ENCODE results near the gene KIF5C. TPM values are rescaled to one million over a fixed set of nuclear protein-coding genes. Genes with fewer than 3 reads are reported as not detected.

The KIF5C gene
- total and polyA plus RNA-seq, 2 of the 13 experiments (the other 11 are each of a cell fraction or from before 2014, with no cell fraction given) = 0.15 to 0.20 TPM

- TF ChIP-seq, protein P1, sequence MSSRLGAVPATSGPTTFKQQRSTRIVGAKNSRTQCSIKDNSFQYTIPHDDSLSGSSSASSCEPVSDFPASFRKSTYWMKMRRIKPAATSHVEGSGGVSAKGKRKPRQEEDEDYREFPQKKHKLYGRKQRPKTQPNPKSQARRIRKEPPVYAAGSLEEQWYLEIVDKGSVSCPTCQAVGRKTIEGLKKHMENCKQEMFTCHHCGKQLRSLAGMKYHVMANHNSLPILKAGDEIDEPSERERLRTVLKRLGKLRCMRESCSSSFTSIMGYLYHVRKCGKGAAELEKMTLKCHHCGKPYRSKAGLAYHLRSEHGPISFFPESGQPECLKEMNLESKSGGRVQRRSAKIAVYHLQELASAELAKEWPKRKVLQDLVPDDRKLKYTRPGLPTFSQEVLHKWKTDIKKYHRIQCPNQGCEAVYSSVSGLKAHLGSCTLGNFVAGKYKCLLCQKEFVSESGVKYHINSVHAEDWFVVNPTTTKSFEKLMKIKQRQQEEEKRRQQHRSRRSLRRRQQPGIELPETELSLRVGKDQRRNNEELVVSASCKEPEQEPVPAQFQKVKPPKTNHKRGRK (CRISPR knock-in tag; IDR thresholded peaks at IDR 0.05) = no peak
- TF ChIP-seq GFI1 (CRISPR knock-in tag; IDR thresholded peaks at IDR 0.05; ENCODE audit: borderline replicate concordance) (no peak), ZNF547 (CRISPR knock-in tag; IDR thresholded peaks at IDR 0.05) (no peak), ZNF761 (CRISPR knock-in tag; conservative IDR thresholded peaks at IDR 0.05) (no peak), NR2C2 (CRISPR knock-in tag; IDR thresholded peaks at IDR 0.05; ENCODE audit: borderline replicate concordance) (no peak), ZNF10 (CRISPR knock-in tag; IDR thresholded peaks at IDR 0.05; ENCODE audit: borderline replicate concordance, low read depth) (no peak), ZNF20 (CRISPR knock-in tag; IDR thresholded peaks at IDR 0.05) (no peak)
- TF ChIP-seq, protein P2, sequence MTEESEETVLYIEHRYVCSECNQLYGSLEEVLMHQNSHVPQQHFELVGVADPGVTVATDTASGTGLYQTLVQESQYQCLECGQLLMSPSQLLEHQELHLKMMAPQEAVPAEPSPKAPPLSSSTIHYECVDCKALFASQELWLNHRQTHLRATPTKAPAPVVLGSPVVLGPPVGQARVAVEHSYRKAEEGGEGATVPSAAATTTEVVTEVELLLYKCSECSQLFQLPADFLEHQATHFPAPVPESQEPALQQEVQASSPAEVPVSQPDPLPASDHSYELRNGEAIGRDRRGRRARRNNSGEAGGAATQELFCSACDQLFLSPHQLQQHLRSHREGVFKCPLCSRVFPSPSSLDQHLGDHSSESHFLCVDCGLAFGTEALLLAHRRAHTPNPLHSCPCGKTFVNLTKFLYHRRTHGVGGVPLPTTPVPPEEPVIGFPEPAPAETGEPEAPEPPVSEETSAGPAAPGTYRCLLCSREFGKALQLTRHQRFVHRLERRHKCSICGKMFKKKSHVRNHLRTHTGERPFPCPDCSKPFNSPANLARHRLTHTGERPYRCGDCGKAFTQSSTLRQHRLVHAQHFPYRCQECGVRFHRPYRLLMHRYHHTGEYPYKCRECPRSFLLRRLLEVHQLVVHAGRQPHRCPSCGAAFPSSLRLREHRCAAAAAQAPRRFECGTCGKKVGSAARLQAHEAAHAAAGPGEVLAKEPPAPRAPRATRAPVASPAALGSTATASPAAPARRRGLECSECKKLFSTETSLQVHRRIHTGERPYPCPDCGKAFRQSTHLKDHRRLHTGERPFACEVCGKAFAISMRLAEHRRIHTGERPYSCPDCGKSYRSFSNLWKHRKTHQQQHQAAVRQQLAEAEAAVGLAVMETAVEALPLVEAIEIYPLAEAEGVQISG (CRISPR knock-in tag; IDR thresholded peaks at IDR 0.05) = no peak
These were observed 10.2 kb downstream of the KIF5C start (continued) for GRCh38 chr2:148885209-148885608.

DNA sequence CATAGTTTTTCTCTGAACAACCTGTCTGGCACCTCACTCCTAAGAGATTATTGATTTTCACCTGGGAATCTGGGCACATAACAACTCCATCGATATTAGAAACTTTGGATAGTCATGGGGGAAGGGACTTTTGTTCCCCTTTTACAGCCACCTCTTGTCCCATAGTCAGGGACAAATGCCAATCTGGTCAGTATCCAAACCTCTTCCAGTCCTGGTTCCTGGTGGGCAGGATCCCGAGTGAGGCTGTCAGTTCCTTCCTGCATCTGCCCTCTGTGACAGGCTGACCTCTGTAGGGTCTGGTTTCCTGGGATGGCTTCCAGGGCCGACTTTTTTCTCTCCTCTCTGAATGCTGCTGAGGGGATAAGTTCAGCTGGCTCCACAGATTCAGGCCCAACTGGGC, 11.0 kb downstream of the KIF5C start:
- peaks cover 8% of the 10 kb centered on the region; the same call in 1 of the 2 replicates for H3K4me1 ChIP-seq (ENCODE audit: insufficient read depth, low read length)
- H3K9ac ChIP-seq (ENCODE audit: insufficient read depth, low read depth, low read length) = no peak overlapping the region
- H2AFZ ChIP-seq (ENCODE audit: low read length) = no peak overlapping the region
- no peak overlapping the region for H3K4me2 ChIP-seq (ENCODE audit: low read depth, low read length)
- 4% methylated on average over 3 of the region's 3 CpGs for WGBS (ENCODE audit: low lambda C conversion rate)
- no peak for FAIRE-seq
- H3K79me2 ChIP-seq (ENCODE audit: insufficient read depth, low read length) = no peaks in the 10 kb centered on the region
- intact Hi-C loops (cut with micrococcal nuclease; ENCODE audit: unreplicated experiment) = no loop called here
- H3K4me3 ChIP-seq (replicated peaks in 1 of 3; ENCODE audit: insufficient read depth in 1 of 3, low read depth in 2 of 3, low read length in 3 of 3) = no peak overlapping the region
- peaks cover 2 to 50% of the 10 kb centered on the region in 2 experiments for H3K27me3 ChIP-seq (ENCODE audit: control insufficient read depth in 1 of 2, insufficient read depth in 2 of 2, low read length in 2 of 2)
- H3K36me3 ChIP-seq (replicated peaks in 1 of 2; ENCODE audit: control insufficient read depth in 1 of 2, insufficient read depth in 2 of 2, low read length in 2 of 2) = no peaks in the 10 kb centered on the region
- TF ChIP-seq HHEX (CRISPR knock-in tag; IDR thresholded peaks at IDR 0.05) (no peak), MLLT10 (CRISPR knock-in tag; IDR thresholded peaks at IDR 0.05) (no peak), PPARG (CRISPR knock-in tag; conservative IDR thresholded peaks at IDR 0.05) (no peak), THAP11 (CRISPR knock-in tag; IDR thresholded peaks at IDR 0.05) (no peak), ZBTB25 (CRISPR knock-in tag; IDR thresholded peaks at IDR 0.05) (no peak), KLF6 (CRISPR knock-in tag; IDR thresholded peaks at IDR 0.05) (no peak)
- no peak for DNase-seq (ENCODE audit: low spot score)
- no peak for ATAC-seq
- in situ Hi-C loops (cut with HindIII; ENCODE audit: extremely low pct_ligation_motif_present, low pct_unique_long_range_greater_than_20kb) = no loop called here
- no peak overlapping the region for H3K27ac ChIP-seq (ENCODE audit: extremely low read length, insufficient read depth, low read length)
- H3K9me3 ChIP-seq (ENCODE audit: low read length) = no peaks in the 10 kb centered on the region
- CTCF ChIA-PET (ENCODE audit: low intra/inter-chr PET ratio, low total read pairs) = no interaction called here
- no TSS peak for BruUV-seq (replicated peaks)
- POLR2A ChIA-PET = no interaction called here
- H4K20me1 ChIP-seq (ENCODE audit: insufficient read depth, low read length) = no peaks in the 10 kb centered on the region
